ENCODE data around the gene KIF3C. TPM values are rescaled to one million over a fixed set of nuclear protein-coding genes. Genes with fewer than 3 reads are reported as not detected.
A peak's percentile ranks its signal among the peaks of the same experiment; 100 is the strongest.

KIF3C gene
- total RNA-seq, 1 experiment from 2014 or later: 5.4 TPM

- no peak for DNase-seq (ENCODE audit: low read depth in 1 of 2, low spot score in 2 of 2)
- Histone ChIP-seq H3K4me1 (replicated peaks) (0 out of 2 replicates have a peak, but pooled peaks cover 3% of the 10 kb centered on the region), H3K27me3 (replicated peaks) (no peaks in the 10 kb centered on the region), H3K9me3 (replicated peaks) (no peaks in the 10 kb centered on the region), H3K4me3 (no peak overlapping the region), H3K36me3 (no peaks in the 10 kb centered on the region), H3K27ac (no peak overlapping the region)
Measured at GRCh38 chr2:25988134-25988533, 5.8 kb upstream of the KIF3C start.

- peaks cover 13% of the 10 kb centered on the region for H3K4me1 ChIP-seq (replicated peaks)
- H3K27ac ChIP-seq: no peak overlapping the region
- no peaks in the 10 kb centered on the region for H3K9me3 ChIP-seq (replicated peaks)
- no peak overlapping the region for H3K4me3 ChIP-seq
- H3K27me3 ChIP-seq (replicated peaks): no peaks in the 10 kb centered on the region
- DNase-seq (ENCODE audit: low read depth in 1 of 2, low spot score in 2 of 2): no peak
- H3K36me3 ChIP-seq: no peaks in the 10 kb centered on the region
Measured at GRCh38 chr2:25983735-25984134, 1.4 kb upstream of the KIF3C start.

GRCh38 chr2:25982968-25983280, 627 bp upstream of the KIF3C start:
- Histone ChIP-seq H3K4me1 (replicated peaks) (peaks cover 16% of the 10 kb centered on the region), H3K4me3 (peak overlapping the region; percentile 67), H3K27me3 (replicated peaks) (no peaks in the 10 kb centered on the region), H3K36me3 (no peaks in the 10 kb centered on the region), H3K9me3 (replicated peaks) (no peaks in the 10 kb centered on the region), H3K27ac (no peak overlapping the region)
- DNase-seq (ENCODE audit: low read depth in 1 of 2, low spot score in 2 of 2): no peak

GRCh38 chr2:25981596-25982272, 563 bp downstream of the KIF3C start:
- no peak for DNase-seq (ENCODE audit: low read depth in 1 of 2, low spot score in 2 of 2)
- Histone ChIP-seq H3K4me3 (peak overlapping the region; percentile 67), H3K36me3 (no peaks in the 10 kb centered on the region), H3K4me1 (replicated peaks) (peaks cover 28% of the 10 kb centered on the region), H3K9me3 (replicated peaks) (no peaks in the 10 kb centered on the region), H3K27me3 (replicated peaks) (no peaks in the 10 kb centered on the region), H3K27ac (no peak overlapping the region)

GRCh38 chr2:25980951-25981350, 1.3 kb downstream of the KIF3C start:
- H3K27me3 ChIP-seq (replicated peaks): no peaks in the 10 kb centered on the region
- no peak overlapping the region for H3K4me3 ChIP-seq
- no peaks in the 10 kb centered on the region for H3K9me3 ChIP-seq (replicated peaks)
- H3K4me1 ChIP-seq (replicated peaks): peaks cover 28% of the 10 kb centered on the region
- DNase-seq (ENCODE audit: low read depth in 1 of 2, low spot score in 2 of 2): no peak
- H3K36me3 ChIP-seq: no peaks in the 10 kb centered on the region
- H3K27ac ChIP-seq: no peak overlapping the region

GRCh38 chr2:25980076-25980887, 2.0 kb downstream of the KIF3C start:
- Histone ChIP-seq H3K9me3 (replicated peaks) (no peaks in the 10 kb centered on the region), H3K36me3 (no peaks in the 10 kb centered on the region), H3K4me1 (replicated peaks) (peaks cover 28% of the 10 kb centered on the region), H3K27me3 (replicated peaks) (no peaks in the 10 kb centered on the region), H3K27ac (no peak overlapping the region), H3K4me3 (no peak overlapping the region)
- no peak for DNase-seq (ENCODE audit: low read depth in 1 of 2, low spot score in 2 of 2)

- no peaks in the 10 kb centered on the region for H3K36me3 ChIP-seq
- DNase-seq (ENCODE audit: low read depth in 1 of 2, low spot score in 2 of 2): no peak
- H3K27me3 ChIP-seq (replicated peaks): no peaks in the 10 kb centered on the region
- peaks cover 28% of the 10 kb centered on the region for H3K4me1 ChIP-seq (replicated peaks)
- no peak overlapping the region for H3K27ac ChIP-seq
- no peak overlapping the region for H3K4me3 ChIP-seq
- no peaks in the 10 kb centered on the region for H3K9me3 ChIP-seq (replicated peaks)
Measured at GRCh38 chr2:25979001-25979400, 3.3 kb downstream of the KIF3C start.

GRCh38 chr2:25977768-25978167, 4.5 kb downstream of the KIF3C start:
- no peak for DNase-seq (ENCODE audit: low read depth in 1 of 2, low spot score in 2 of 2)
- no peak overlapping the region for H3K27ac ChIP-seq

GRCh38 chr2:25976983-25977741, 5.1 kb downstream of the KIF3C start:
- Histone ChIP-seq H3K27me3 (replicated peaks) (no peaks in the 10 kb centered on the region), H3K36me3 (no peaks in the 10 kb centered on the region), H3K4me1 (replicated peaks) (peaks cover 26% of the 10 kb centered on the region), H3K9me3 (replicated peaks) (no peaks in the 10 kb centered on the region), H3K4me3 (no peak overlapping the region), H3K27ac (no peak overlapping the region)
- DNase-seq (ENCODE audit: low read depth in 1 of 2, low spot score in 2 of 2): peak in 1 of 2 experiments; percentile 31

More at GRCh38 chr2:25977768-25978167, 4.5 kb downstream of the KIF3C start:
- no peaks in the 10 kb centered on the region for H3K36me3 ChIP-seq
- H3K4me1 ChIP-seq (replicated peaks): peaks cover 28% of the 10 kb centered on the region
- no peaks in the 10 kb centered on the region for H3K27me3 ChIP-seq (replicated peaks)
- H3K4me3 ChIP-seq: no peak overlapping the region
- no peaks in the 10 kb centered on the region for H3K9me3 ChIP-seq (replicated peaks)

GRCh38 chr2:25972049-25972823, 10.1 kb downstream of the KIF3C start:
- H3K27ac ChIP-seq: no peak overlapping the region

GRCh38 chr2:25971596-25971995, 10.7 kb downstream of the KIF3C start:
- no peak for DNase-seq (ENCODE audit: low read depth in 1 of 2, low spot score in 2 of 2)
- no peaks in the 10 kb centered on the region for H3K36me3 ChIP-seq
- no peaks in the 10 kb centered on the region for H3K27me3 ChIP-seq (replicated peaks)
- H3K4me3 ChIP-seq: no peak overlapping the region
- no peaks in the 10 kb centered on the region for H3K9me3 ChIP-seq (replicated peaks)
- H3K4me1 ChIP-seq (replicated peaks): no peaks in the 10 kb centered on the region; the same call in 1 of the 2 replicates
- H3K27ac ChIP-seq: no peak overlapping the region

More at GRCh38 chr2:25972049-25972823, 10.1 kb downstream of the KIF3C start:
- DNase-seq (ENCODE audit: low read depth in 1 of 2, low spot score in 2 of 2): no peak
- Histone ChIP-seq H3K4me1 (replicated peaks) (peaks cover 6% of the 10 kb centered on the region), H3K36me3 (no peaks in the 10 kb centered on the region), H3K4me3 (no peak overlapping the region), H3K9me3 (replicated peaks) (no peaks in the 10 kb centered on the region), H3K27me3 (replicated peaks) (no peaks in the 10 kb centered on the region)

- no peak for DNase-seq (ENCODE audit: low read depth in 1 of 2, low spot score in 2 of 2)
- Histone ChIP-seq H3K36me3 (no peaks in the 10 kb centered on the region), H3K9me3 (replicated peaks) (no peaks in the 10 kb centered on the region), H3K27ac (no peak overlapping the region), H3K27me3 (replicated peaks) (no peaks in the 10 kb centered on the region), H3K4me3 (no peak overlapping the region), H3K4me1 (replicated peaks) (no peaks in the 10 kb centered on the region)
Measured at GRCh38 chr2:25966531-25967270, 15.6 kb downstream of the KIF3C start.

GRCh38 chr2:25964891-25965290, 17.4 kb downstream of the KIF3C start:
- Histone ChIP-seq H3K27me3 (replicated peaks) (no peaks in the 10 kb centered on the region), H3K4me1 (replicated peaks) (peaks cover 4% of the 10 kb centered on the region; the same call in 1 of the 2 replicates), H3K4me3 (no peak overlapping the region), H3K27ac (no peak overlapping the region), H3K36me3 (no peaks in the 10 kb centered on the region), H3K9me3 (replicated peaks) (no peaks in the 10 kb centered on the region)
- DNase-seq (ENCODE audit: low read depth in 1 of 2, low spot score in 2 of 2): no peak

Data from SJSA1 (cell line).